DMS114 treated with DMSO at 0.1 percent for 48 hours (cell line): Measurements from ENCODE around the gene ZNF48.
A peak's percentile ranks its signal among the peaks of the same experiment; 100 is the strongest.

Experiments used
- DNase-seq: peaks from one replicate; lab custom pipeline; 2025; ENCODE audit not compliant: unreplicated experiment; lab: John Stamatoyannopoulos, UW

The ZNF48 gene

DNA sequence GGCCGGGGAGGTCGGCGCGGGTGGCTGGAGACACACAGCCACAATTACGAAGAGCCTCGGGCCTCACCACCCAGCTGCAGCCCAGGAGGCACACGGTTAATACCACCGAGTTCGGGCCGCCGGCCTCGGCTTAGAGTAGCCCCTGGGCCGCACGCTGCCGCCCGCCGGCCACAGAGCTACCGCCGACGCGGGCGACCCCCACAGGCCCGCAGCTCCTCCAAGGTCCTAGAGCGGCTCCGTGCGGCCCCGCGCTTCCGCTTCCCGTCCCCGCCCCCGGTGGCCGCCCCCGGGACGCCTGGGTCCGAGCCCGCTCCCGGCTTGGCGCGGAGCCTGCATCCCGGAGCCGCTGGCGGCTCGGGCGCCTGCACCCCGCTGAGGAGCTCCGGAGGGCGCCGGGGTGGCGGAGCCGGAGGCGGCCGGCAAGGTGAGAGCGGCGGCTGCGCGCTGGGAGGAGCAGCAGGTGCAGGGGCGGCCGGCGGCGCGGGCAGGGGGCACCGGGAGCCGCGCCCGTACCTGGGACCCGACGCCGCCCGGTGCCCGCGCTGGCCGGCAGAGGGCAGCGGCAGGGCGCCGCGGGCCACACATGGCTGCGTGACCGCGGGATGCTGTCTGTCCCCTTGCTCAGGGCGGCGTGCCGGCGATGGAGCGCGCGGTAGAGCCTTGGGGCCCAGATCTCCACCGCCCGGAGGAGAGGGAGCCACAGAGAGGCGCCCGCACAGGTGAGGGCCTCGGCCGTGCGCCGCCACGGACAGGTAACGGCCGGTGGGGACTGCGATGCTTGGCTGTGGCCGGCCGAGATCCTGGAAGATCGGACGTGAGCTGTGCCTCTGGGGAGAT lies at the start of gene ZNF48:
Gene ZNF48, plus strand, starts transcription at position 266 of the 837 bp plus-strand sequence. Its CDS starts 375 bp downstream, at position 641.
- peak; percentile 57 for DNase-seq

DNA sequence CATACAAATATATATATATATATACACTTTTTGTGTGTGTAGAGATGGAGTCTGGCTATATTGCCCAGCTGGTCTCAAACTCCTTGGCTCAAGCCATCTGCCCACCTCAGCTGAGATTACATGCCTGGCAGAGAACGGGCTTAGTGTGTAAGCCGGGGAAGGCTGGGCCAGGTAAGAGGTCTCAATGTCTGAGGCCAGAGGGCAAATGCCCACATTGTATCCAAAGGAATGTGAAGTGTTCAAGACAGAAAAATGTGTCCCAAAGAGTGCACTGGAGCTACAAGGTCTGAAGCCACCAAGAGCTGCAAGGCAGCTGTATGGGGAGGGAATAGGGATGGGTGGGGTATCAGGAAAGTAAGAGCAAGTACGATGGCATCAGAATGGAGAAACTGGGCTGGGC lies 48.9 kb upstream of the ZNF48 start:
- DNase-seq, result no peak

DNA sequence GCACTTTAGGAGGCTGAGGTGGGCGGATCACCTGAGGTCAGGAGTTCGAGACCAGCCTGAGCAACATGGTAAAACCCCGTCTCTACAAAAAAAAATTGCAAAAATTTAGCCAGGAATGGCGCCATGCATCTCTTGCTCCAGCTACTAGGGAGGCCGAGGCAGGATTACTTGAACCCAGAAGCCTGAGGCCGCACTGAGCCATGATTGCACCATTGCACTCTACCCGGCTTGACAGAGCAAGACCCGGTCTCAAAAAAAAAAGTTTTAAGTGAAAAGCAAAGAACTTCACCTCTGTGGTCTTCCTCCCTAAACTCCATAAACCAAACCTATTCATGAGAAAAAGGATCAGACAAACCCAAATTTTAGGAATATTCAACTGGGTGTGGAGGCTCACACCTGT lies 47.1 kb upstream of the ZNF48 start:
- DNase-seq, result no peak

DNA sequence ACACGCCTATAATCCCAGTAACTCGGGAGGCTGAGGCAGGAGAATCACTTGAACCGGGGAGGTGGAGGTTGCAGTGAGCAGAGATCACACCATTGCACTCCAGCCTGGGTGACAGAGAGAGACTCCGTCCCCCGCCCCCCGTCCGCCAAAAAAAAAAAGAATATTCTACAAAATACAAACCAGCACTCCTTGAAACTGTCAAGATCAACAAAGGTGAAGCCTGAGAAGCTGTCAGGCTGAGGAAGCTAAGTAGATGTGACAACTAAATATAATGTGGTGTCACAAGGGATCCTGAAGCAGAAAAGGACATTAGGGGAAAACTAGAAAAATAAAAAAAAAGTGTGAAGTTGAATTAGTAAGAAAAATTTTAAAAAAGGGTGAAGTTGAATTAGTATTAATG lies 46.3 kb upstream of the ZNF48 start:
- no peak for DNase-seq

DNA sequence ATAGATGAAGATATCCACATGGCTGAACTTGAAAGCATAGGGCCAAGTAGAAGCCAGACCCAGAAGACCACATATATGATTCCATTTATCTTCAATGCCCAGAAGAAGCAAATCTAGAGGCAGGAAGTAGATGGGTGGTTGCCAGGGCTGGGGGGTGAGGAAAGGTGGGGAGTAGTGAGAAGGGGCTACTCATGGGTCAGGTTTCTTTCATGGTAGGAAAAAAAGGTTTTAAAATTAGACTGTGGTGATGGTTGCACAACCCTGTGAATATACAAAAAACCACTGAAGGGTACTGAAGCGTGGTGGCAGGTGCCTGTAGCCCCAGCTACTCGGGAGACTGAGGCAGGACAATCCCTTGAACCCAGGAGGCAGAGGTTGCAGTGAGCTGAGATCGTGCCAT lies 45.5 kb upstream of the ZNF48 start:
- no peak for DNase-seq

DNA sequence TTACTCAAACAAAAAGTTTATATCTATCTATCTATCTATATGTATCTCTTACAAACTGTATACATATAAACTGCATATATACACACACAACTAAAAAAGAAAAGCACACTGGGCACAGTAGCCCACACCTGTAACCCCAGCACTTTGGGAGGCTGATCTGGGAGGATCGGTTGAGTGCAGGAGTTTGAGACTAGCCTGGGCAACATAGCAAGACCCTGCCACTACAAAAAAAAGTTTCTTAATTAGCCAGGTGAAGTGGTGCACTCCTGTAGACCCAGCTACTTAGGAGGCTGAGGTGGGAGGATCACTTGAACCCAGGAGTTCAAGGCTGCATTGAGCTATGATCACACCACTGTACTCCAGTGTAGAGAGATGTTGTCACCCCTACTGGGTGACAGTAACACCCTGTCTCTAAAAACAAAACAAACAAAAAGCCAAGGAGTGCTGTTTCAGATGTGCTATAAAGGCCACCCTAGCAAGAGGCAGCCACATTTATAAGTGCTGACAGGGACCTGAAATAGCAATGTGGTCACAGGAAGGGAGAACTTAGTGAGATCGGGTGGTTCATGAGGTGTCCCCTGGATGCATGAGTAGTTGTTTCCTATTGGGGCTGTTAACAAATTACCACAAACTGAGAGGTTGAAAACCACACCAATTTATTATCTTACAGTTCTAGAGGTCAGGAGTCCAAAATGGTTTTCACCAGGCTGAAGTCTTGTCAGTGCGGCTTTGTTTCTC lies 44.9 kb upstream of the ZNF48 start:
- DNase-seq, result no peak

DNA sequence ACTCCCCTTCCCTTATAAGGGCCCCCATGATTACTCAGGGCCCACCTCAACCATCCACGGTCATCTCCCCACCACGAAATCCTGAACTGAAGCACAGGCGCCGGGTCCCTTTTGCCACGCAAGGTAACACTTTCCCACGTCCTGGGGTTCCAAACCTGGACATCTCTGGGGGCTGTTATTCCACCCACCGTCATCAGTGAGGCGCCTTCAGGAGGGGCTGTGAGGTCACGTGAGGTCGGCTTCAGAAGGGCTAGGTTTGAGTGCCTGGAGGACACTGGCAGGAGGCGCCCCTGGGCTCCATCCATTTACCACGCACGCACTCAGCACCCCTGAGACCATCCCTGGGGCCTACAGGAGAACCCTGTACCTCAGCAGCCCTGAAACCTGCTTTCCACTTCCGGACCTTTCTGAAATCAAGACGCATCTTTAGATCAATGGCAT lies 44.2 kb upstream of the ZNF48 start:
- no peak for DNase-seq

DNA sequence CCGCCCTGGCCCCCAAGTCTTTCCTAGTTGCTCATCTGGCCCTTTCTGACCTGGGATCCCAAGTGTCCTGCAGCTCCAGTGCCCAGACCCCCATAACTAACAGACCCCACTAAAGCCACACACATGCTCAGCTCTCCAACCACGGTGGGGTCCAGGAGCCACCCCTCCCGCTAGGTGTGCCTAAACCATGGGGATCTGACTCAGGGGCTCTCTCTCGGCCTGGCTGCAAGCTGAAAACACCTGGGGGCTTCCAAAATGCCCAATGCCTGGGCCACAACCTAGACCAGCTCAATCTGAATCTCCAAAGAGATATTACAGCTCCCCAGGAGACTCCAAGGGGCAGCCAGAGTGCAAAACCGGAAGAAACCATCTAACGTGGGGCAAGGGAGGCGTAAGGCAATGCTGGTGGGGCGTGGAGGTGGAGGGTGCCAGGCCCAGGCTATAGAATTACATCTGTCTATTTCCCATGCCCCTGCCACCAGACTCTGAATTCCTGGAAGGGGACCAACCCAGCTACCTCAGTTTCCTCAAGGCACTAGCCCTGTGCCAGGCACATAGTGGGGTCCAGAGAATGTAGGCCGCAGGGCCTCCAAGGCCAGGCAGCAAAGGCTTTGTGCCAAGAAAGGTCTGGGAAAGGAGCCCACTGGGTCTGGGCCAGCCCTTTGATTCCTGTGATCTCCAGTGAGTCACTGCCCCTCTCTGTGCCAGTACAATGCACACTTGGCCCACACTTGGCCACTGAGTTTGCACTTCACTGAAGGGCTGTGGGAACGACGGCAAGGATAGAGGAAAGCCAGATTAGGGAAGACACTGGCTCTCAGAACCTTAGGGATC lies 43.4 kb upstream of the ZNF48 start:
- no peak for DNase-seq

DNA sequence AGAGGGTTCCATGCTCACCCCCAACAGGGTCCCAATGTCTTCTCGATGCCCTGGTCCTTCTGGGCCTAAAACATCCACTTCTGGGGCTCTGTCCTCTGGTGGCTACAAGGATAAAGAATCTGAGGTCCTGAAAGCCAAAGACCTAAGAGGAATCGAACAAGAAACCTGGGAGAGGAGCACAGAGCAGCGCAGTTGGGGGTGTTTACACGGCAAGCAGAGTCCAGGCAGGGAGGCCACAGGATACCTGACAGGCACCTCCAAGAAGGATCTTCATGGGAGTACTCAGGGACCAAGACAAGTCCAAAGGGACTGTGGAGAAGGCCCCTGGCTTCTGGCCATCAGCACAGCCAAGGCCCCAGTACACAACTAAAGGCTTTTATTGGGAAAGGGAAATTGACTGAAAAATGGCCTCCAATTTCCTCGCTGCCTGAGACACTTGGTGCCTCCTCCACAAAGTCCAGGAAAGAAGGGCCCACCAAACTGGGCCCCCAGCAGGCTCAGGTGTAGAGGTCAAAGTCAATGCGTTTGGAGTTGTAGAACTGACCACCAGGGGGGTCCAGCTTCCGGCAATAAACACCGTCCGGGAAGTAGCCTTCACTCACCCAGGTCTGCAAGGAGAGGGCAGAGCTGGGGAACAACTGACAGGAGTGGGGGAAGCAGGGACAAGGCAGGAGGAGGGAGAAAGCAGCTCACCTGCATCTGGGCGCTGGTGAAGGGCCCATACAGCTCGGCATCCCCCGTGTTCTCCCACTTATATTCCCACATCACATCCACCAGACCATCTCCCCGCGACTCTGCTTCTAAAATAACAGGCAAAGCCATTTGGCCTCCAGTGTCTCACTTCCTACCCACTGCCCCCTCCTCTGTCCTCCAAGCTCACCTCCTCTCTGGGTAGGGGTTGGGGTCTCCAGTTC lies 42.5 kb upstream of the ZNF48 start:
- DNase-seq, result no peak

DNA sequence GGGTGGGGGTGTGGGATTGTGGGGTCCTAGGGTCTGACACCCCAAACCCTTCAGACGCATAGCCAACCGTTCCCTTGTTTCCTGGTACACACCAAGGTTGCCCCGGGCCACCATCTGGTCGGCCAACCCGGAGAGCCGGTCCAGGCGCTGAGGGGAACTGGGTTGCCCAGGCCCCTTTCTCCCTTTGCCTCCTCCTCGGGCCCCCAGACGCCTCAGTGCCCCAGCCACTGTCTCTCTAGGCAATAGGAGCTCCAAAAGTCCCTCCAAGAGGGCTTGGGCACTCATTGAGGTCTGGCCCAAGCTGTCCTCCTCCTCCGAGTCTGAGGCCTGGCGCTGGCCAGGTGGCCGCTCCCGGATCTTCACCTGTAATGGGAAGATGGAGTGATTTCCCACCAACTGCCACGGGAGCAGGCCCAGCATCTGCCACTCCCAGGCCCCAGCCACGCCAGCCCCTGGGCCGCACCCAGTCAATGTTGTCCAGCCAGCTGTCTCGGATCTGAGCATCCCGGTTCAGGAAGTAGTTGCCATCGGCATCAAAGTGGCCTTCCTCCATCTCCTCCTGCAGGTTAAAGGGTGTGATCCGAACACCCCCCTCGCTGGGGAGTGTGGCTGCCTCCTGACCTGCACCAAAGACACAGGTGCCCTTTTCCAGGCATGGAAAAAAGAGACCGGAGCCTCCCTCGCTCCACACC lies 41.6 kb upstream of the ZNF48 start:
- no peak for DNase-seq

DNA sequence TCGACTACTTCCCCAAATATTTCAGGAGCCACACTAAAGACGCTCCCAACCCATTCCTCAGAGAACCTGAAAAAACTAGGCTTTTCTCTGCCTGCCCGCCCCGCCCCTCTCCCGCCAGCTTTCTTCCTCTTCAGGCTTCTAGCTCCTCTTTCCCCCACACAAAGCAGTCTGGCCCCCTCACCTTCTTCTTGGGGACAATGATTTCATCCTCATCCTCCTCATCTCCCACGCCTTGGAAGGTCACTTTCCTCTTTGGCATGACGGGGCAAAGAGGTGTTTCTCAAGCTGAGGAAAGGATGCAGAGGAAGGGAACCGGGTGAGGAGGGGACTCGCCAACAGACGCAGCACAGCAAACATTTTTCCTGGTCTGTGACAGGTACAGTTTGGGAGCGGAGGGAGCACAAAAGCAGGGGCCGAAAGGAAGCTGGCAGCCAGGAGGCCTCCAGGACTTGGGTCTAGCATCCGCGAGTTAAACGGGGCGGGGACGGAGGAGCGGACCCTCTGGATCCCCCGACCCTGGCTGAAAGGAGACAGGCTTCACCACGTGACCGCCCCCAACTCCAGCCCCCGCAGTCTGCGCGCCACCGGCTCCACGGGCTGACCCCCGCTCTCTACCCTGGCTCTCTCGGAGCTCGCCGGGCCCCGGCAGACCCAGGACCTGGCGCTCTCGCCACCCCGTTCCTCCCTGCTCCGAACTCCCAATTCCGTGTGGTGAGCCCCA lies 40.6 kb upstream of the ZNF48 start:
- DNase-seq, result no peak

DNA sequence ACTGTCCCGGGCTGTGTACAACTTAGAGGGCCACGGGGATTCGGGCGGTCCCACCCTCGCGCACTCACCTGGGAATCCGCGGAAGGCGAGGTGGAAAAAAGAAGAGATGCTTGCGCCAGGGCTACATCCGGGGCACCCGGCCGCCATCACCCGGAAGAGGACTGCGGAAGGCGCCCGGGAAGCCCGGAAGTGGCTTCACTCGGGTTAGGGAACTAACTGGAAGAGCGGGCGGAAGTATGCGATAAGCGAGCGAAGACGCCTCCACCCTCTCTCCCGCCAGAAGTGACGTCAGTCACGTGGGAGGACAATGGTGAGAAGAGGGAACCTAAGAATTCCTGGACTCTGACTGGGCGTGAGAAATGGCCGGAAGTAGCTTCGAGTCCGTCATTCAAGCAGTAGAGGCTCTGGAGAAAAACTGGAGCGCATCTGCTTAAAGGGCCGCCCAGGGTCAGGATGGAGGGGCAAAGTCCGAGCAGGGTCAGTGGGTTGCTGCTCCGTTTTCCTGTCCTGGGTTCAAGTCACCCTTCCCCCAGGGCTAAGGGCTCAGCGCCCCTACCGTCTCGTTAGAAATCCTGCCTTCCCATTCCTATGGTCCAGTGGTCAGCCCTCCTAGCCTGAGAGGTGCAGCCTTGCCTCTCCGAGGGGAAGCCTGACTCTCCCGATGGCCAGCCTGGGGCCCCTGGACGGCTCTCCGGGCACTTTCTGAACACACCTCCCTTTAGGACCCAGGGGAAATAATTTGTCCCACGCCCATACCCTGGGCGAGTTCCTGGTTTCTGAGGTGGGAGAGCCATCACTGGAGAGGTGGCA lies 39.9 kb upstream of the ZNF48 start, which contains the start of gene CD2BP2:
Gene CD2BP2, minus strand, starts transcription at position 165 of the 810 bp plus-strand sequence. CDS start 627 bp downstream, outside the sequence.
- peak; percentile 97 for DNase-seq

DNA sequence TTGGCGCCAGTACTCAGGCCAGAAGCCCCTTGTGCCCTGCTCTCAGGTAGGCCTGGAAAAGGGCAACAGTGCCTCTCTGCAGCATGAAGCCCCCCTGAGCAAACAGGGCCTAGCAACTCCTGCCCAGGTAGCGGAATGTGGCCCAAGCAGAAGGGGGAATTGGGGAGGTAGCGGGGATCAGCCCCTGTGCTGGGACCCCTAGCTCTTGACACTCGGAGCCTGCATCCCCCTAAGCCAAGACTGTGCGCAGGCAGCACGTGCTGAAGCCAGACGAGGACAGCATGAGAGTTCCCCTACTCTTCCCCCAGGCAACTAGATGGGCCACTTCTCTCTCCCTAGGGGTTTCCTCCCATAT lies 39.3 kb upstream of the ZNF48 start:
- DNase-seq, result no peak

DNA sequence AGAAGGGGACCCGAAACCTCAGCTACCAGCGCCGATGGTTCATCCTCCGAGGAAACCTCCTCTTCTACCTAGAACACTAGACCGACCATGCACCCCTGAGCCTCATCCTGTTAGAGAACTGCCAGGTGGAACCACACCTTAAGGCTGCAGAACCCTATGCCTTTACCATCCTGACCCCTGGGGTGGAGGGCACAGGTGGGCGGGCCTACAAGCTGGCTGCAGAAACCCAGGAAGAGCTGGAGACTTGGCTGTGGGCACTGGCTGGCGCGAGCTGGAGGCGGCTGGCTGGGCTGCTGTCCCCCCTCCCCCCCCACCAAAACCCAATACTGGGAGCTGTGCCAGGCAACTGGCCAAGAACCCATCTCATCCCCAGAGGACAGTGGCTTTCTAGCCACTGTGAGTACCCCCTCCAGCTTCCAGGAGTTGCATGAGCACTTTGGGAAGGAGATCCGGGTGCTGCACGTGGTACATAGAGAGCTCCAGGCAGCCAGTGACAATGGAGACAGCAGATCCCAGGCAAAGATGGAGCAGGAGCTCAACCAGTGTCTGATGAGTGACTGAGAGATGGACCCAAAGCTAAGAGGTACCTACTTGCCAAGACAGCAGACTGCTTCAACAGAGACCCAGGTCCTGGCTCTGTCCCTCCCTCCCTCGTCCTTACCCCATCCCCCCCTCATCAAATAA lies 38.7 kb upstream of the ZNF48 start:
- DNase-seq, result no peak

DNA sequence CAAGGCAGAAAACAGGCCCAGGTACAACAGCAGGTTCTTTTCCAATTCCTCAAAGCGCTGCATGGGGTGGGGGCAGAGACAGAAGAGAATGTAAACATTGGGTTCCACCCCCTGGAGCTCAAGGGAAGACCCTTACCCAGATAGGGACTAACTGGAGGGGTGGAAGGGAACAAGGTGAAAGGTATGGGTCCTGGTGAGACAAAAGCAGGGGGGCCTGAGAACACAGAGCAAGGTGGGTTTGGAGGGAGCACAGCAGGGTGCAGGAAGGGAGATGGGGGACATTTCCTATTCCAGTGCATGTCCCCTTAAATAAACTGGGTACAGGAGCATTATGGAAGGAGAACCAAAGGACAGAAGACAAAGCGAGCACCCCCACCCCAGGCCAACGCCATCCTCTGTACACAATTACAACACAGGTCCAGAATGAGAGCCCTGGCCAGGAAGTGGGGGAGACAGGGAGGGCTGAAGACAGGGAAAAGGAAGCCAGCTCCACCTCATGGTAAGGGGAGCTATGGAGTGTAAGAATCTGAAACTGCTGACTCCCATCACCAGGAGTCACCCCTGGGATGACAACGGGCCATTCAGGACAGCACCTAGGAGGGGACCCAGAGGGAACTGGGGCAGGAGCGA lies 38.0 kb upstream of the ZNF48 start:
- no peak for DNase-seq

DNA sequence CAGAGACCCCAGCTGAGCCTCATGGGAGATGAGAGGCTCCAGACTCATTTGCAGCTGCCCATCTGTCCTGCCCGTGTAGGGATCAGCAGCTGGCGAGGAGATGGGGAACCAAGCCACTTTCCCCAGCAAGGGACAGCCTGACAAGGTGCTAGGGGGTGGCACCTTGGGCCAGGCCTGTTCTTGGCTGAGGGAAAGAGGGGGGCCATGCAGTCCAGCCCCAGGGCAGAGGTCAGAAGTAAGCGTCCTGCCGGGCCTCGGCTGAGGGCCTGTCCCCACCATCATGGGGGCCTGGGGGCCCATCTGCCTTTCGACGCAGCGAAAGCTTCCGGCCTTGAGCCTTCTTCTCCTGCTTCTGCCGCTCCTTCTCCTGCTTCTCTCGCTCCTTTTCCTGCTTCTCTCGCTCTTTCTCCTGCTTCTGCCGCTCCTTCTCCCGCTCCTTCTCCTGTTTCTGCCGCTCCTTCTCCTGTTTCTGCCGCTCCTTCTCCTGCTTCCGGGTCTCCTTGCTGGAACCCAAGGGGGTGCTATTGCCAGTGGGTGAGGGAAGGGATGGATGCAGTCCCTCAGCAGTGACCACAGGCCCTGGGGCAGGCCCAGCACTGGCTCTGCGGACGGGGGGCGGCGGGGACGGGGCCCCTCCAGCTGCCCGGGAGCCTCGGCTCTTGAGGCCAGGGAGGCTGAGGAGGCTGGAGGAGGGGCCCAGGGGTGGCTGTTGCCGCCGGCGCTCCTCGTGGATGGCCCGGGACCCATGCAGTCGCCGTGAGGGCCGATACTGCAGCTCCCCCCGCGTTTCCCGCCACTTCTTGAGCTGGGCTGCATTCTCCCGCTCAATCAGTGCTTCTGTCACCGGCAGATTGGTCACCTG lies 37.3 kb upstream of the ZNF48 start:
- no peak for DNase-seq
